HG02973 (cell line): ENCODE data around the gene B4GALT5.
"Not testable (repeated sequence)": the region's sequence is repeated elsewhere in the genome, so short reads cannot be mapped to it uniquely, and the experiment has no call there.

Source experiments
- ATAC-seq: cut with Tn5 transposase; IDR thresholded peaks from one replicate; pipeline ENCODE4 v1.9.1; 2021; ENCODE audit warnings: moderate library complexity; ENCODE audit not compliant: unreplicated experiment

B4GALT5 gene

DNA sequence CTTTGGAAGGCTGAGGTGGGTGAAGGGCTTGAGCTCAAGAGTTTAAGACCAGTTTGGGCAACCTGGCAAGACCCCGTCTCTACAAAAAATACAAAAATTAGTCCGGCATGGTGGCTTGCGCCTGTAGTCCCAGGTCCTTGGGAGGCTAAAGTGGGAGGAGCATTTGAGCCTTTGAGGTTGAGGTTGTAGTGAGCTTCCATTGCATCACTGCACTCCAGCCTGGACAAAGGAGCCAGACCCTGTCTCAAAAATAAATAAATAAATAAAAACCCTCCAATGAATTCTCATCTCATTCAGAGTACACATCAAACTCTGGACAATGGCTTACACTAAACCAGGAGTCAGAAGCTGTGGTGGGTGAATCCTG lies 31.8 kb downstream of the B4GALT5 start:
- ATAC-seq, result no peak

DNA sequence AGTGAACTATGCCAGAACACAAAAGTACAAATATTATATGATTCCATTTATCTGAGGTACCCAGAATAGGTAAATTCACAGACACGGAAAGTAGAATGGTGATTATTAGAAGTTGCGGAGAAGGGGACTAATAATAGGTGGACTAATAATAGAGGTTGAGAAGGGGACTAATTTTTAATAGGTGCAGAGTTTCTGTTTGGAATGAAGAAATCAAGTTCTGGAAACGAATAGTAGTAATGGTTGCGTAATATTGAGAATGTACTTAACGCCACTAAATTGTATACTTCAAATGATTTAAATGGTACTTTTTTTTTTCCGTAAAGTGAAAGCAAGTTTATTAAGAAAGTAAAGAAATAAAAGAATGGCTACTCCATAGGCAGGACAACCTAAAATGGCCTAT lies 33.2 kb downstream of the B4GALT5 start:
- ATAC-seq, result no peak

GRCh38 chr20:49679634-49680033 lies 34.0 kb downstream of the B4GALT5 start:
- ATAC-seq, result no peak

DNA sequence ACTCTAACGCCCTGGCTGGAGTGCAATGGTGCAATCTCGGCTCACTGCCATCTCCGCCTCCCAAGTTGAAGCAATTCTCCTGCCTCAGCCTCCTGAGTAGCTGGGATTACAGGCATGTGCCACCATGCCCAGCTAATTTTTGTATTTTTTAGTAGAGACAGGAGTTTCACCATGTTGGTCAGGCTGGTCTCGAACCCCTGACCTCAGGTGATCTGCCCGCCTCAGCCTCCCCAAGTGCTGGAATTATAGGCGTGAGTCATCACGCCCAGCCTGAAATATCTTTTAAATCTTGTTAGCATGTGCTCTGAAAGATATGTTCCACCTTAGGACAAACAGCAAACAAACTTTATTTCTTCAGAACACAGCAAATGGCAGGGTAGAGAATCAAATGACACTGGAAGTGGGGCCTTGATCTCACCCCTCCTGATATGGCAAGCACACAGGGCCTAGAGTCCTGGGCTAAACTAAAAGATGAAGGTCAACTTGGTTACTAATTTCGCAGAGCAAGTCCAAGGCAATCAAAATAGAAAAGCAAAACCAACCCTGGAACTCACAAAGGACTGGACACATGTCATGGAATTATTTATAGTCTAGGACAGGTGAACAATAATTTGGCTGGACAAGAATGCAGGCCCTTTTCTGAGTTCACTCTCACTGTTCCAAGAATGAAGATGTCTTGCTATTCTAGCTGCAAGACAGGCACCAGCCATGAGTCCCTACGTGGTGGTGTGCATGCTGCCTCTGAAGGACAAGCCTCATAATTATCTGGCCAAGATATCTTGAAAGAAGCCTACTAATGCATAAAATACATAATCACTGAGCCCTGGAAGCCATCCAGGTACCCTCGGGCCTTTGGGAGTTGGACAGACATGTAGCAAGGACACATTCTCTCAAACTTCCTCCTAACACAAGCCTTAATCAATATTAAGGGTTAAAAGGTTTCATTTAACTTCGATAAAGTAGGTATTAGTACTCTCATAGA lies 35.6 kb downstream of the B4GALT5 start:
- no peak for ATAC-seq

DNA sequence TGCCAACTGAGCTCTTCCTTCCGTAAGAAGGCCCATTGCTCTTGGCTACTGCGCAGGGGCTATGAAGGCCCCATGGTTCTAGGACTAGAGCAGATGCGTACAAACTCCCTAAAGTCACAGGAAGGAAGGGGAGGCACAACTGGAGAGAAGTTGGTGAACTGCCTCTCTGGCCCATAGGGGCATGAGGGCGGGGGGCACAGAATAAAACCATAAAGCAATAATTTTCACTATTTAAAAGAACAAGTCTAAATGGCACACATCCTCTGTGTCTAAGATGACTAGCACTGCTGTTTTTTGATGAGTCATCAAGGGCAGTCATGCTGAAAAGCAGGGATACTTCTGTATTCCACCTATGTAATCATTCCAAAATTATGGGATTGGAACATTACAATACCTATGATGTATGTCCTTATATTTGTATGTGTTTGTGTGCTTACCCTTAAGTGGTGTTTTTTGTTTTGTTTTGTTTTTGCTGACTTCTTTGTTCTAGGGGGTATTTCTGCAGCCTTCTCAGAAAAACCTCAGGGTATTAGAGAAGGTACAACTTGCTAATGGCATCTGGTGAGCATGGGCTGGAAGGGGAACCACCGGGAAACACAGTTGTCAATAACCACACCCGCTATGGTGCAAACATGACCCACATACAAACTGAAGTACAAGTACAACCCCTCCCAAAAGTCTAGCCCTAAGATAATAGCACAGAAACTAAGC lies 36.9 kb downstream of the B4GALT5 start:
- peak; percentile 35 for ATAC-seq

GRCh38 chr20:49675368-49676151 lies 38.1 kb downstream of the B4GALT5 start:
- no peak for ATAC-seq

- ATAC-seq, result no peak
Measured at GRCh38 chr20:49674383-49675352, 39.0 kb downstream of the B4GALT5 start.

- ATAC-seq, result no peak
Measured at GRCh38 chr20:49672096-49672664, 41.5 kb downstream of the B4GALT5 start.

GRCh38 chr20:49671433-49671832 lies 42.2 kb downstream of the B4GALT5 start:
- ATAC-seq, result no peak

GRCh38 chr20:49669601-49670189 lies 44.0 kb downstream of the B4GALT5 start:
- ATAC-seq, result peak; percentile 44

DNA sequence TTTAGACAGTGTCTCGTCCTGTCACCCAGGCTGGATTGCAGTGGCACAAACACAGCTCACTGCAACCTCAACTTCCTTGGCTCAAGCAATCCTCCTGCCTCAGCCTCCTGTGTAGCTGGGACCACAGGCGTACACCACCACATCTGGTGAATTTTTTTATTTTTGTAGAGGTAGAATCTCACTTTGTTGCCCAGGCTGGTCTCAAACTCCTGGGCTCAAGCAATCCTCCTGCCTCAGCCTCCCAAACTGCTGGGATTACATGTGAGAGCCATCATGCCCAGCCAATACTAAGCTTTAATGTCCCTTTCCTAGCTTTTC lies 44.8 kb downstream of the B4GALT5 start:
- not testable (repeated sequence) for ATAC-seq

- peak; percentile 64 for ATAC-seq
Measured at GRCh38 chr20:49668181-49668877, 45.3 kb downstream of the B4GALT5 start.

- ATAC-seq, result no peak
Measured at GRCh38 chr20:49666911-49667310, 46.8 kb downstream of the B4GALT5 start.

DNA sequence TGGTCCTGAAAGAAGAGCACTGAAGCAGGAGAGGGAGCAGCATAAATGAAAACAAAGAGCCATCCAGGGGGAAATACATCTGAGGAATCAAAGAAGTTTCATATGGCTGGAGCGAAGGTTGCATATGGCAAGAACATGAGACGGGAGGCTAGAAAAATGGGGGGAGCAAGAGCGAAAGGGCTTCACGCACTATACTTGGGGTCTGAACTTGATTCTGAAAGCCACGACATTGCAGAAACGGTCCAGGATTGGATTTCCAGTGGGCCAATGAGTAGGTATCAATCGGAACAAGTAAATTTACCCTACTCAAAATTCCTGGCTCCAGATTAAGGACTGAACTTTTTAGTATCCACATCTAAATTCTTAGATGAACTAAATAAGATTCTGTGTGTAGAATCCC lies 47.9 kb downstream of the B4GALT5 start:
- ATAC-seq, result no peak

DNA sequence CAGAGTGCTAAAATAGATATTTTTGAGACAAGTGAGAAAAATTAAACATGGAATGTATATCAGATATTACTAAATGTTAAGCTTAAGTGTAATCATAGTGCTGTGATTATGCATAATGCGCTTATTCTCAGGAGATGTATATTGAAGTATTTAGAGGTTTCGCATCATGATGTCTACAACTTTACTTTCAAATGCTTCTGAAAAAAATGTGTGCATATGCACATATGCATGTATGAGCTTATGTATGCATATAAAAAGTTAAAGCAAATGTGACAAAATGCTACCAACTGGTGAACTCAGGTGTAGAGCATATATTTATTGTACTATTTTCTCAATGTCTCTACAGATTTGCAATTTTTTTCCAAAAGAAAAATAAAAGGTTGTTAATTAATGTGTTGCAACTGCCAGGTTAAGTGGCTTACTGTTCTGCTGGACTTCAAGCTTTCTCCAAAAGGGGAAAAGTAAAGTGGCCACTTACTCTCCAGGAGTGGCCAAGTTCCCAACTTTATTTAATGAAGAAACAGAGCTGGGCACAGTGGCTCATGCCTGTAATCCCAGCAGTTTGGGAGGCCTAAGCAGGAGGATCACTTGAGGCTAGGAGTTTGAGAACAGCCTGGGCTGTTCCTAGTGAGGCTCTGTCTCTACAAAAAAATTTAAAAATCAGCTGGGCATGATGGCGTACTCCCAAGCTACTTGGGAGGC lies 48.9 kb downstream of the B4GALT5 start:
- no peak for ATAC-seq

- ATAC-seq, result no peak
Measured at GRCh38 chr20:49663112-49663511, 50.6 kb downstream of the B4GALT5 start.

- no peak for ATAC-seq
Measured at GRCh38 chr20:49661560-49662329, 51.9 kb downstream of the B4GALT5 start.

DNA sequence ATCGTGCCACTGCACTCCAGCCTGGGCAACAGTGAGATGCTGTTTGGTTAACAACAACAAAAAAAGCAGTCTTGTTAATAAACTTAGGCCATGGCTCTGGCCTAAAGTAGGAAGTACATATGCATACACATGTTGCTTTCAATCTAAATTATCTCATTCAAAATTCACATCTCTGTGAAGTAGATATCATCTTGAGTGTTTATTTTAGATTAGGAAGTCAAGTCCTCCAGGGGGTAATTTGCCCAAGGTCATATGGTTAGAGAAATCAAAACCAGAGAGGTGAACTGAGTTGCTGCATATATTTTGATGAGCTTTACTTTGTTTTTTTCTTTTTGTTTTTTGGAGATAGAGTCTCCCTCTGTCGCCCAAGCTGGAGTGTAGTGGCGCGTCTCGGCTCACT lies 52.8 kb downstream of the B4GALT5 start:
- ATAC-seq, result no peak
